CD4-positive, alpha-beta memory T cell (primary cell): Measurements from ENCODE around the gene ADD2. TPM values are rescaled to one million over a fixed set of nuclear protein-coding genes. Genes with fewer than 3 reads are reported as not detected.

Experiments
- CTCF ChIA-PET: fragments of 350-600 bp; sonication (Branson Sonifier 250); formaldehyde crosslinking; loops from one replicate; lab custom pipeline; 2021; ENCODE audit warnings: inconsistent platforms; ENCODE audit not compliant: partially characterized antibody; lab: Charles Lee
- POLR2A ChIA-PET: fragments of 350-600 bp; sonication (Branson Sonifier 250); formaldehyde crosslinking; loops from one replicate; lab custom pipeline; 2021; ENCODE audit not compliant: partially characterized antibody; lab: Charles Lee
- DNase-seq, 5 donors: peaks; one replicate each; pipeline versions ENCODE4 v3.0.0 to v3.0.0-alpha.2; 2020 to 2022; ENCODE audit warnings: mixed read lengths in 1 of 5
- H3K27ac ChIP-seq: one replicate; pipeline ENCODE4 v1.7.0; 2013; ENCODE audit warnings: low read depth, low read length
- H3K27me3 ChIP-seq: 2 replicates; pipeline ENCODE4 v1.7.0; 2013; ENCODE audit warnings: mild to moderate bottlenecking, low read length, moderate library complexity; ENCODE audit not compliant: insufficient read depth
- H3K36me3 ChIP-seq: 2 replicates; pipeline ENCODE4 v1.7.0; 2013; ENCODE audit warnings: mild to moderate bottlenecking, low read length, moderate library complexity; ENCODE audit not compliant: insufficient read depth
- H3K4me1 ChIP-seq: 2 replicates; pipeline ENCODE4 v1.7.0; 2013; ENCODE audit warnings: mild to moderate bottlenecking, low read length, moderate library complexity; ENCODE audit not compliant: insufficient read depth
- H3K4me3 ChIP-seq, 2 donors: one replicate each; pipeline ENCODE4 v1.7.0; 2013; ENCODE audit warnings: low read length in 2 of 2, mild to moderate bottlenecking in 1 of 2
- H3K9me3 ChIP-seq, 2 donors: one replicate each; pipeline ENCODE4 v1.7.0; 2013; ENCODE audit warnings: low read length in 2 of 2, control low read depth in 1 of 2; ENCODE audit not compliant: control insufficient read depth in 1 of 2
- H3K27ac Mint-ChIP-seq, 7 donors: one replicate each; pipeline ENCODE4 v1.8.0; 2020 to 2021; ENCODE audit warnings: mixed read lengths in 7 of 7, mild to moderate bottlenecking in 6 of 7, inconsistent platforms in 3 of 7, moderate library complexity in 3 of 7
- H3K27me3 Mint-ChIP-seq, 2 donors: one replicate each; pipeline ENCODE4 v1.8.0; 2020 to 2021; ENCODE audit warnings: mixed read lengths in 2 of 2
- H3K36me3 Mint-ChIP-seq, 2 donors: one replicate each; pipeline ENCODE4 v1.8.0; 2020 to 2021; ENCODE audit warnings: mixed read lengths in 2 of 2, inconsistent platforms in 1 of 2, mild to moderate bottlenecking in 1 of 2
- H3K4me1 Mint-ChIP-seq, 4 donors: one replicate each; pipeline ENCODE4 v1.8.0; 2020 to 2021; ENCODE audit warnings: mixed read lengths in 4 of 4, mild to moderate bottlenecking in 1 of 4
- H3K4me3 Mint-ChIP-seq, 8 donors: one replicate each; pipeline ENCODE4 v1.8.0; 2020 to 2021; ENCODE audit warnings: mixed read lengths in 8 of 8, mild to moderate bottlenecking in 7 of 8, moderate library complexity in 6 of 8, inconsistent platforms in 3 of 8
- H3K9me3 Mint-ChIP-seq, 8 donors: one replicate each; pipeline ENCODE4 v1.8.0; 2020 to 2021; ENCODE audit warnings: mixed read lengths in 8 of 8, mild to moderate bottlenecking in 5 of 8, inconsistent platforms in 3 of 8, moderate library complexity in 1 of 8
- intact Hi-C: fragments of 100-400 bp; cut with micrococcal nuclease; formaldehyde crosslinking; loops from one replicate; pipeline ENCODE4 v1.15.1; 2023
- polyA plus RNA-seq, 2 donors: library from polyadenylated mRNA; unstranded; fragments of 300-500 nt; fragmentation: Illumina TruSeq; gene quantifications; one replicate each; pipeline ENCODE4 v1.2.3, GENCODE V29; 2021
- total RNA-seq, 2 experiments: library from RNA; stranded (reverse); gene quantifications; one replicate each; pipeline ENCODE4 v1.2.3, GENCODE V29; 2021

ADD2 gene
- total and polyA plus RNA-seq, 4 experiments from 2014 or later, result 0.41 to 1.1 (median 0.94) TPM; not detected in 1

DNA sequence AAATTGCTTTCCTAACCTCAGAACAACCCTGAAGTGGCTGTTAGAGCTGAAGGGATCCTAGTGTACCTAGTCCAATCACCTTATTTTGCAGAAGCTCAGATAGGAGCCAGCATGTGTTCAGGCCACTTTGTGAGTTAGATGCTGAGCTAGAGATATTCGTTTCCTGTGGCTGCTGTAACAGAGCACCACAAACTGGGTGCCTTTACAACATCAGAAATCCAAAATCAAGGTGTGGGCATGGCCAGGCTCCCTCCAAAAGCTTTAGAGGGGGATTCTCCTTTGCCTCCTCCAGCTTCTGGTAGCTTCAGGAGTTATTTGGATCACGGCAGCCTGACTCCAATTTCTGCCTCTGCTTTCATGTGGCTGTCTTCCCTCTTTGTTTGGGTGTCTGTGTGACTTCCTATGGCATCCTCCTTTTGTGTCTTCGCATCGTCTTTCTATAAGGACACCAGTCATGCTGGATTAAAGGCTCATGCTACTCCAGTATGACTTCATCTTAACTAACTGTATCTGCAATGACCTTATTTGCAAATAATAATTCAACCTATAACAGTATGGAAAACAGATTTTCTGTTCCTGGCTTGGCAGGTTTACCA lies 128.1 kb downstream of the ADD2 start:
- Mint-ChIP-seq H3K27ac (peak overlapping the region in 4 of 7 donors; percentile 4 to 67 (median 30)), H3K27me3 (peaks cover 0 to 1% of the 10 kb centered on the region in 2 donors), H3K4me3 (peak overlapping the region in 5 of 8 donors; percentile 0 to 53 (median 34)), H3K36me3 (no peaks in the 10 kb centered on the region), H3K9me3 (peaks cover 0 to 5% (median under 1%) of the 10 kb centered on the region in 8 donors), H3K4me1 (peaks cover 18 to 32% (median 25%) of the 10 kb centered on the region in 4 donors)
- POLR2A ChIA-PET, result interaction anchor here (0.7 to 2.8 kb wide), 4 partner anchors 22 to 429 kb away, joined by 3 to 9 read pairs (median 4); partner anchors contain the start of genes NAGK, PCYOX1 and SNRPG
- intact Hi-C loops, result loop anchor here (10.0 kb wide), 1 partner anchor 145 kb away; no protein-coding TSS in a partner anchor
- Histone ChIP-seq H3K27ac (no peak overlapping the region), H3K4me1 (peaks cover 29% of the 10 kb centered on the region), H3K36me3 (no peaks in the 10 kb centered on the region), H3K27me3 (no peaks in the 10 kb centered on the region), H3K4me3 (no peak overlapping the region), H3K9me3 (no peaks in the 10 kb centered on the region)
- DNase-seq, result no peak
- CTCF ChIA-PET, result interaction anchor here (0.7 to 2.6 kb wide), 11 partner anchors 8 to 342 kb away, joined by 3 to 20 read pairs (median 5); partner anchors contain the start of gene FAM136A

DNA sequence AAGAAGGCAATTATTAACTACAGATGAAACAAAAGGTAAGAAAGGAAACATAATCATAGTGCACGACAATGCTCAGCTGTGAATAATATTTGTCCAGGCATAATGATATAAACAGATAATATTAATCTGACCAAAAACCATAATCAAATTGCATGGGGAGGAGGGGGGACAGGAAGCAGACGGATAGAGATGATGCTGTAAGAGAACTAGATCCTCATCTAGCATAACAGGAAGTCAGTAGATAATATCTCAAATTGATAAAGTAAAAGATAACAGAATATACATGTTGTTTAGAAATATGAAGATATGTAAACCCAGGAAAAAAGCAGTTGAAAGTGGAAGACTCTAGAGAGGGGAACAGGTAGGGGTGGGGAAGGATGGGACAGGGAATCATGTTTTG lies 129.4 kb downstream of the ADD2 start:
- H3K27ac Mint-ChIP-seq, result peak overlapping the region in 5 of 7 donors; percentile 48 to 77 (median 73)
- H3K4me3 Mint-ChIP-seq, result peak overlapping the region in 5 of 8 donors; percentile 23 to 76 (median 57)
- H3K9me3 ChIP-seq, result no peaks in the 10 kb centered on the region
- CTCF ChIA-PET, result interaction anchor here (1.4 to 2.6 kb wide), 6 partner anchors 9 to 336 kb away, joined by 5 to 20 read pairs (median 8); partner anchors contain the start of gene FAM136A
- peaks cover 0 to 3% of the 10 kb centered on the region in 2 donors for H3K36me3 Mint-ChIP-seq
- H3K9me3 Mint-ChIP-seq, result peaks cover 2 to 18% (median 4%) of the 10 kb centered on the region in 8 donors
- peaks cover 0 to 1% of the 10 kb centered on the region in 2 donors for H3K27me3 Mint-ChIP-seq
- H3K4me1 ChIP-seq, result peaks cover 29% of the 10 kb centered on the region
- POLR2A ChIA-PET, result interaction anchor here (1.2 to 2.8 kb wide), 2 partner anchors 20 to 381 kb away, joined by 3 to 9 read pairs; partner anchors contain the start of gene PCYOX1
- H3K4me1 Mint-ChIP-seq, result peaks cover 18 to 32% (median 25%) of the 10 kb centered on the region in 4 donors
- H3K4me3 ChIP-seq, result no peak overlapping the region
- H3K27ac ChIP-seq, result no peak overlapping the region
- no peaks in the 10 kb centered on the region for H3K27me3 ChIP-seq
- no peaks in the 10 kb centered on the region for H3K36me3 ChIP-seq
- intact Hi-C loops, result no loop called here
- DNase-seq, result peak in 1 of 5 donors; percentile 19

DNA sequence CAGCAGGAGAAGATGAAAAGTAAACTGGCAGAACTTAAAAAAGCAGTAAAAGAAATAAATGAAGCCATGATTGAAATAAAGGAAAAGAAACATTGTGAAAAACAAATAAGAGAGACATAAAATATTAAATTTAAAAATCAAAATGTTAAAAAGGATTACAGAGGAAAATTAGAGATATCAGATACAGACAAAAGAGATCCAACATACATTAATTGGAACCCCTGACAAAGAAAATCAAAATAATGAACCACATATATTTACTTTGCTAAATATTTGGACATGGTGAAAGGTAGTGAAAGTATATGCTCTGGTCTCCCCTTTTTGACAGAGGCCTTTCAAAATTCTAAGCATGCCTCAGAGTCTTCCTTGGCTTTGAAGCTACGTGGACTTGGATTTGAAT lies 134.5 kb downstream of the ADD2 start:
- Mint-ChIP-seq H3K27ac (no peak overlapping the region), H3K4me1 (peaks cover 5 to 7% (median 5%) of the 10 kb centered on the region in 4 donors), H3K36me3 (peaks cover 0 to 5% of the 10 kb centered on the region in 2 donors), H3K9me3 (peaks cover under 1 to 25% (median 10%) of the 10 kb centered on the region in 8 donors), H3K4me3 (no peak overlapping the region), H3K27me3 (peaks cover 0 to 4% of the 10 kb centered on the region in 2 donors)
- Histone ChIP-seq H3K36me3 (no peaks in the 10 kb centered on the region), H3K27me3 (no peaks in the 10 kb centered on the region), H3K9me3 (no peaks in the 10 kb centered on the region), H3K27ac (no peak overlapping the region), H3K4me1 (peaks cover 4% of the 10 kb centered on the region), H3K4me3 (no peak overlapping the region)
- no peak for DNase-seq
- intact Hi-C loops, result no loop called here
- POLR2A ChIA-PET, result no interaction called here
- CTCF ChIA-PET, result interaction anchor here (4.4 kb wide), 1 partner anchor 13 kb away, joined by 26 read pairs; no protein-coding TSS in a partner anchor

- no peaks in the 10 kb centered on the region for H3K36me3 ChIP-seq
- intact Hi-C loops, result no loop called here
- H3K4me1 ChIP-seq, result no peaks in the 10 kb centered on the region
- no peak overlapping the region for H3K4me3 ChIP-seq
- Mint-ChIP-seq H3K36me3 (peaks cover 0 to 5% of the 10 kb centered on the region in 2 donors), H3K27ac (no peak overlapping the region), H3K4me1 (peaks cover under 1 to 2% (median 1%) of the 10 kb centered on the region in 4 donors), H3K9me3 (peaks cover 0 to 21% (median 10%) of the 10 kb centered on the region in 8 donors), H3K4me3 (no peak overlapping the region), H3K27me3 (peaks cover 4 to 7% of the 10 kb centered on the region in 2 donors)
- ChIA-PET CTCF (no interaction called here), POLR2A (no interaction called here)
- H3K27me3 ChIP-seq, result no peaks in the 10 kb centered on the region
- DNase-seq, result no peak
- H3K27ac ChIP-seq, result no peak overlapping the region
- H3K9me3 ChIP-seq, result no peaks in the 10 kb centered on the region
Measured at GRCh38 chr2:70632966-70633365, 135.0 kb downstream of the ADD2 start.

DNA sequence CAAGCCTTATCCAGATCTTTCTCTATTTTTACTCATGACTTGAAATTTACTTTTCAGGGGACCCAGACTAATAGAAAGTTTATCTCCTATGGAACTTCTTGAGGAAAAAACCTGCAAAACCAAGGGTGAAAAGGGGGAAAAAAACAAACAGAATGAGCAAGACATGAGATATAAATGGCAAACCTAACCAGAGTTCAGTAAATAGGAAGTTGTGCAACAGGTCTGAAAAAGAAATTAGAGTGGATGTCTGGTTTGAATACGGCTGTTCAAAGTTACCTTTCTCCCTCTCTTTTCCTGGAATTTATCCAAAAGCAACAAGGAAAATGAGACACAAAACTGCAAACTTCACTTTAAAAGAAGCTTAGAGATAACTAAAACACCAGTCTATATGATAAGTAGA lies 135.6 kb downstream of the ADD2 start:
- peaks cover 0 to 21% (median 10%) of the 10 kb centered on the region in 8 donors for H3K9me3 Mint-ChIP-seq
- no peak overlapping the region for H3K27ac ChIP-seq
- peaks cover 0 to 5% of the 10 kb centered on the region in 2 donors for H3K36me3 Mint-ChIP-seq
- peaks cover 5 to 7% of the 10 kb centered on the region in 2 donors for H3K27me3 Mint-ChIP-seq
- H3K27me3 ChIP-seq, result no peaks in the 10 kb centered on the region
- H3K4me3 Mint-ChIP-seq, result no peak overlapping the region
- no peaks in the 10 kb centered on the region for H3K4me1 ChIP-seq
- no peaks in the 10 kb centered on the region for H3K9me3 ChIP-seq
- intact Hi-C loops, result no loop called here
- no peak overlapping the region for H3K4me3 ChIP-seq
- peaks cover 0 to 1% (median 0%) of the 10 kb centered on the region in 4 donors for H3K4me1 Mint-ChIP-seq
- H3K36me3 ChIP-seq, result no peaks in the 10 kb centered on the region
- ChIA-PET CTCF (no interaction called here), POLR2A (no interaction called here)
- no peak overlapping the region for H3K27ac Mint-ChIP-seq
- no peak for DNase-seq

DNA sequence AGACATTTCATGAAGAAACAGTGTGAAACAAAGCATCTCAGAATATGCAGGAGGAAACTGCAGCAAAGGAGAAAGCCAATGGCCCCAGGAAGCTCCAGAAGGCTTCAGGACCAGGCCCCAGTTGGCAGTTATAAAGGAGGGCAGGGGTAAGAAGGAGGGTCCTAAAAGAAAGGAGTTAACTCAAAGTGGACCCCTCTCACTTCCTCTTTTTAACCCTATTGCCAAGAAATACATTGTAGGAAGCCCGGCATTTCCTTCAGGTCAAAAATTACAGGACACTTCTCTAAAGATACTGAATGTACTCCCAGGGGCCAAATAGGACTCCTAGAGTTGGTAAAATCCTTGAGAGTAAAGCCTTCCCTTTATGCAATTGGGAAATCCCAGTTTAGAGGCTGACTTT lies 137.2 kb downstream of the ADD2 start:
- no peak overlapping the region for H3K27ac Mint-ChIP-seq
- H3K4me1 Mint-ChIP-seq, result no peaks in the 10 kb centered on the region
- H3K4me3 ChIP-seq, result no peak overlapping the region
- peaks cover 5 to 7% of the 10 kb centered on the region in 2 donors for H3K27me3 Mint-ChIP-seq
- no peak overlapping the region for H3K27ac ChIP-seq
- ChIA-PET CTCF (interaction anchor here (0.9 kb wide), 1 partner anchor 16 kb away, joined by 3 read pairs; no protein-coding TSS in a partner anchor), POLR2A (no interaction called here)
- no peak overlapping the region for H3K4me3 Mint-ChIP-seq
- no peaks in the 10 kb centered on the region for H3K36me3 ChIP-seq
- H3K36me3 Mint-ChIP-seq, result peaks cover 0 to 5% of the 10 kb centered on the region in 2 donors
- peaks cover 0 to 21% (median 10%) of the 10 kb centered on the region in 8 donors for H3K9me3 Mint-ChIP-seq
- DNase-seq, result no peak
- intact Hi-C loops, result no loop called here
- H3K4me1 ChIP-seq, result no peaks in the 10 kb centered on the region
- no peaks in the 10 kb centered on the region for H3K9me3 ChIP-seq
- H3K27me3 ChIP-seq, result no peaks in the 10 kb centered on the region

GRCh38 chr2:70627211-70627898 lies 140.6 kb downstream of the ADD2 start:
- Mint-ChIP-seq H3K36me3 (no peaks in the 10 kb centered on the region), H3K9me3 (no peaks in the 10 kb centered on the region), H3K27ac (no peak overlapping the region), H3K27me3 (peaks cover 5 to 6% of the 10 kb centered on the region in 2 donors), H3K4me1 (no peaks in the 10 kb centered on the region), H3K4me3 (no peak overlapping the region)
- H3K27ac ChIP-seq, result no peak overlapping the region
- intact Hi-C loops, result no loop called here
- H3K9me3 ChIP-seq, result no peaks in the 10 kb centered on the region
- DNase-seq, result no peak
- H3K4me1 ChIP-seq, result no peaks in the 10 kb centered on the region
- H3K36me3 ChIP-seq, result no peaks in the 10 kb centered on the region
- no peak overlapping the region for H3K4me3 ChIP-seq
- ChIA-PET CTCF (interaction anchor here (0.9 to 2.0 kb wide), 3 partner anchors 10 to 19 kb away, joined by 3 to 13 read pairs (median 4); no protein-coding TSS in a partner anchor), POLR2A (no interaction called here)
- H3K27me3 ChIP-seq, result no peaks in the 10 kb centered on the region
